ENCODE measurements around the gene PEX10.

The PEX10 gene

GRCh38 chr1:2403273-2403672, 9.1 kb downstream of the PEX10 start:
- DNase-seq: no peak

- DNase-seq: no peak
These were observed 9.9 kb downstream of the PEX10 start for GRCh38 chr1:2402420-2402819.

DNA sequence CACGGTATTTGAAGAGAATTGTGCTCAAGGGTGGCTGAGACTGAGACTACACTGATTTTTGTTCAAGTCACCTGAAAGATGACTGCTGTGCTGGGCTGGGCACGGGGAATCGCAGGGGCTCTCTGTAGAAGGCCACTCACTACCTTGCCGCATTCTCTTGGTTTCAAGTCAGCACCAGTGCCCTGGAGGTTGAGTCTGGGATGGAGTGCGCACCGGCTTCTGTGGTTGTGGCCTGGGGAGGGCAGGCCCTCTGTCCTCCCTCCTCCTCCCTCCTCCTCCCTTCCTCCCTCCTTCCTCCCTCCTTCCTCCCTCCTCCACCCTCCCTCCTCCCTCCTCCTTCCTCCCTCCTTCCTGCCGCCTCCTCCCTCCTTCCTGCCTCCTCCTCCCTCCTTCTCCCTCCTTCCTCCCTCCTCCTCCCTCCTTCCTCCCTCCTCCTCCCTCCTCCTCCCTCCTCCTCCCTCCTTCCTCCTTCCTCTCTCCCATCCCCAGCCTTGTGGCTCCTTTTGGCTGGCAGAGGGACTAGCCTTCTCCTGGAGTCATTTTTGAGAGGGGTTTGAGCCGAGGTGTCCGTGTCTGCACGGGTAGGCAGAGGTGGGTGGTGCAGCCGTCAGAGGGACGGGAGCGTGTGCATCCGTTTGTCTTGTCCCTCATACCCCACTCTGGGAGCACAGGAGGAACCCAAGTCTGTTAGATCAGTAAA, 11.3 kb downstream of the PEX10 start:
- DNase-seq: no peak

DNA sequence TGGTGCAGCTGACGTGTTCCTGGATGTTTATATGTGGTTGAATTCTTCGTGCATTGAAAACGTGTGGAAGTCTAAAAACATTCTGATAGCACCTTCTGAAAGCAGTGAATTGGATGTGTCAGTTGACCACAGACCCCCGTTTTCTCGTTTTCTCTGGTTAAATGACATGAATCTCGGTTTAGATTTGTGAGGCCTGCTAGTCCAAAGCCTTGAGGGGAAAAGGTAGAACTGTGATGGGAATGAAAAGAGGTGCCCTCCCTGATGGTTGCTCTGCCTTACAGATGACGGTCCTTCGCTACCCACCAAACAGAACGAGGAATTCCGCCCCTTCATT, 11.8 kb downstream of the PEX10 start:
- DNase-seq: no peak

DNA sequence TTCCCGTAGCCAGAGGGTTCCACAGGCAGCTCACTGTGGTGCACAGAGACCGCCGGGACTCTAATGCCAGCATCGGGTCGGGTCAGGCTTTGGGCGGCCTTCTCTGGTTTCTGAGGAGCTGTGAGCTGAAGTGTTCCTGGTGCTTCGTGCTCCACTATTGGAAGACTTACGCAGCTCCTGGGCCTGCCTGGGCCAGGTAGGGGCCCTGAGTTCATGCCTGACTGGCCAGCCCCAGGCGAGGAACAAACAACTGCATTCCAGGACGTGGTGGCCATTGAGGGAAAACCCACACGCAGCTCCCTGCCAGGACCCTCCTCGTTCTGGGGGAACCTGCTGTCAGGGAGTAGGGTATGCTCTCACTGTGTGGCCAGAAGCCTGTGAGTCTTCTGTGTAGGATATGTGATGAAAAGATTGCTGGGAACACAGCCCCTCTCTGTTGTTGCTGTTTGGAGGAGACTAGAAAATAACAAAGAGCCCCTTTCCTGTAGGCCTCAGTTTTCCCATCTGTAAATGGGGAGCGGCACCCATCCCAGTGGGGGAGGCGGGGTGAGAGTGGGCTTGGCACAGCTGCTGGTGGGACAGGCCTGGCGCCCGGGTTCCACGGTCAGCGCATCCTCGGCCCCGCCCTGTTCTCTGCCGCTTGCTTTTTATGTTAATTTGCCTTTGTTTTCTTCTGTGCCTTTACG, 12.3 kb downstream of the PEX10 start:
- no peak for DNase-seq

DNA sequence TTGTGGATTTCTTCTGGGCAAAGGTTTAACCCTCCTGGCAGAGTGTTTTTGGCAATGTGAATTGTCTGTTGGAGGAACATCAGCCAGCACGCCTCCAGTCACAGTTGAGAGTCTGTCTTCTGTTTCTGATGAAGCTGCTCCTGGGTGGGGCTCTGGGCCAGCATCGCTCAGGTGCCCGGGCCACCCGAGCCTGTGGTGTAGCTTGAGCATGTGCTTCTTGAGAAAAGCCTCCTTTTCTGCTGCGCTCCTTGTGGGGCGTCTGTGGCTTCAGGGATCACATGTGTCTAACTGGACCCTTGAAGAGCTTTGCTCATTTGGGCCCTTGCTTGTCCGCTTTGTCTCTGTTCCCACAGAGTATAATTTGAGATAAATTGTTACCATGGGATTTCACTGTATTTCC, 13.5 kb downstream of the PEX10 start:
- DNase-seq: no peak

DNA sequence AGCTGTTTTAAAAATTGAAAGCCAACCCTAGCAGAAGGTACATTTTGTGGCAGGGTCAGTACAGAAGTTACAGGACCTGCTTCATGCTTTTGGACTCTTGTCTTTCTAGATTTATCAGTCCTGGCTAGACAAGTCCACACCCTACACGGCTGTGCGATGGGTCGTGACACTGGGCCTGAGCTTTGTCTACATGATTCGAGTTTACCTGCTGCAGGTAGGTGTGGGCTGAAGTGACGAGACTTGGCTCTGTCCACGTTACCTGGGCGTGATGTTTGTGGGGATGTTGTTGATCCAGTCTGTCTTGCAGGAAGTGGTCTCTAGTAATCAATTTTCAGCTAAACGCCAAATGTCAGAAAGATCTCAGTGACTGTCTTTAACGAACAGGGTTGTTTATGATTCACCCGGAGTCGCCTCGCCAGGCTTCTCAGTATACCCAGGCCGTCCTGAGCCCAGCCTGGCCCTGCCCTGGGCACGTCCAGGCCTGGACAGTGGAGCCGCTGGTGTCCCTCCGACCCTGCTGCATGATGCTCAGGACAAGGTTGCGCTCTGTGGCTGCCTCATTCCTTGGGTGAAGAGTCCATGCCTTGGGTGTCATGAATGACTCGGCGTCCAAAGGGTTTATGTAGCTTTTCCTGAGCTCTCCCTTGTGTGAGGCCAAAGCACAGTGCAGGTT, 15.2 kb downstream of the PEX10 start:
- DNase-seq: no peak

DNA sequence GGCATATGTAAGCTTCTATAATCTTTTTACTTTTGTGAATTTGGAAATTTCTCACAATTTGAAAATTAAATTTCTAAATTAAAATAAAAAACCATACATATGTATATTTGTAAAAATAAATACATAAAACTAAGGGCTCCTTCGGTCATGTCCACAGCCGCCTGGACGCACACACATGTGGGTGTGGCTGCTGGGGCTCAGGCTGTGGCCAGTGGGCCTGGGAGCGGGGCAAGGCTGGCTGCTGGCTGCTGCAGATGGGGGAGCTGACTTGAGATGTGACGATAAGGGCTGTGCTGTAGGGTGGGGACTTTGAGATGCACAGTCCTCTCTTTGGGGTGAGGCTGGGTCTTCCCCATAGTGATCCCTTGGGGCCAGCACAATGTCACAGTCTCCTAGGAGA, 15.9 kb downstream of the PEX10 start:
- no peak for DNase-seq

- DNase-seq: no peak
These were observed 16.3 kb downstream of the PEX10 start for GRCh38 chr1:2396059-2396458.

DNA sequence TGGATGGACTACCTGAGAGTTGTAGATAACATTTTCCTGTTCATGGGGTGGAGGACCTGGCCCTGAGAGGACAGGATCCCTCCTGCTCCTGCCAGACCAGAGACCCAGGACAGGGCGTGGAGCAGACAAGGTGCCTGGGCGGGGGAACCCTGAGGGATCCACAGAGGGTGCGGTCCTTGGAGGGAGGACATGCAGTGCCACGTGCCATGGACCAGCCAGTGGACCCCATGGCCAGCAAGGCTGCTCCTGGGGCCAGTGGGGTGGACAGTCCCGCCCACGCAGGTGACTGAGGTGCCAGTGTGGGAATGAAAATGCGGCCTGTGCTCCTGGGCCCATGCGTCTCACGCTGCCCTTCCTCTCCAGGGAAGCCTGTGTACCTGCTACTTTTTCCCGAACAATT, 17.1 kb downstream of the PEX10 start:
- DNase-seq: no peak

DNA sequence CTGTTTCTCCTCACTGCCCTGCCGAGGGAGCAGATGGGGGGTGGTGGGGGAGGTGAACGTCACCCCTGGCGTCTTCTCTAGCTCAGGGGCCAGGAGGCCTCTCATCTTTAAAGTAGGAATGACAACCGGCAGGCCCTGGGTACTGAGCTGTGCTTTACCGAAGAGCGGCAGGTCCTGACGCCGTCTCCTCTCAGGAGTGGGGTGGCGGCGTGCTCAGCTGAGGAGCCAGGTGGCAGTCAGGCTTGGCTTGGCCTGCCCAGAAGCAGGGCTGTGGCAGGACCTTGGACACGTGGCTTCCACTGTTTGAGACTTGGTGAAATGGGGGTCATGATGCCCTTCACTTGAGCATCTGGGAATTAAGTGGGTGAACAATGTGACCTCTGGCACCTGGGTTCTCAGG, 17.6 kb downstream of the PEX10 start:
- no peak for DNase-seq

GRCh38 chr1:2394220-2394619, 18.1 kb downstream of the PEX10 start:
- no peak for DNase-seq

- DNase-seq: no peak
These were observed 18.9 kb downstream of the PEX10 start for GRCh38 chr1:2393471-2393877.

- DNase-seq: no peak
These were observed 19.7 kb downstream of the PEX10 start for GRCh38 chr1:2392686-2393085.

DNA sequence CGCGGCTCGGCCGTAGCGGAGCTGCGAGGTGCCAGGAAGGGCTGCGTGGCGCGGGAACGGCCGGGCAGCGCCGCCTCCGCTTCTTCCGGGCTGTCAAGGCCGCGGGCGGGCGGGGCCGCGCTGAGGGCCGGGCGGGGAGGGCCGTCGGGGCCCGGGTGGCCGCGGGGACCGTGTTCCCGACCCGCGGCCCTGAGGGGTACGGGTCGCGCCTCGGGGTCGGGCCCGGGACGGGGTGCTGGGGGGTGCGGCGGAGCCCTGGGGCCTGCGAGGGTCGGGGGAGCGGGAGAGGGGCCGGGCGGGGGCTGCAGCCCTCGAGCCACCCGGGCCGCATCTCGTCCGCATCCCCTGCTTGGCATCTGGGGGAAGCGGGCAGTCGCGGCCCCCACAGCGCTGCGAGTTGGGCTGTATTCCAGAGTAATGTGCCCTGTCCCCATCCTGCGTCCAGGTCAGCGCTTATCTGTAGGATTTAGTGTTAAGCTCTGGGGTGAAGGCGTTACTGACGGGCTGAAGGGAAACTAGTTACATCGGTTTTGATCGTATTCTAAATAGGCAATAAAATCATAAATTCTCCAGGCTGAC, 20.3 kb downstream of the PEX10 start:
- DNase-seq: no peak

DNA sequence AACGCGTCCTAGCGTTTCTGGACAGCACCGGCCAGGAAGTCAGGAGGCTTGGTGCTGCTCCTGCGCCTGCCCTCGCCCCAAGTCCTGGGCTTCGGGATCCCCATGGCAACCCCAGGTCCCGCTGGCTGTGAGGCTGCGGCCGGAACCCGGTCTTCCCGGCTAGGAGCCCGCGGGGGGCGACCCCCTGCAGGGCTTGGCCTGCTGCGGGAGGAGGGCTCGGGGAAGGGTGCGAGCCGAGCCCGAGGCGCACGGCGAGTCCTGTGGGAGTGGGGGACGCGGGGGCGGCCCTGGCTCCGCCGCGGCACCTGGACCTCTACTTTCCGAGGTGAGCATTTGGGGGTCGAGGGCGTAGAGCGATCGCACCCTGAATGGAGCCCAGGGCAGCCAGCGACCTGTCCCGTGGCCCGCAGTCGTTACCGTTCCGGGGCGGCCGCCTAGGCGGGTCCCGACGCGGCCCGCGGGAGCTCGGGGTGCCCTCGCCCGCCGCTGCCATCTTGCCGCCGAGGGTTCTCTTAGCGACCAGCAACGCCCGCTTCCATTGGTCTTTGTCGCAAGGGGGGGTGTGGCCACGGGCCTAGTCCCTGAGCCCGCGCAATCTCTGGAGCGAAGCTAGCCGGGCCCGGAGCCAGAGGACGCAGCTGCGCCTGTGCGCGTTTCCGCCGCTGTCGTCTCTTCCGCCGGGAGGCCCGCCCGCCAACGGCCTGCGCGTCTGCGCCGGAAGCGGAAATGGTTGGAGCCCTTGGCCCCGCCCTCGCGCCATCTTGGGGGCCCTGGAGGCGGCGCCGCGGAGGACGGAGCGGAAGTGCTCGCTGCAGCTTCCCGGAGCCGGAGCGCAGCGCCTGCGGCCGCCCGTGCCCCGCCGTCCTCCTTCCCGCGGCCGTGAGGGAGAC, 21.1 kb downstream of the PEX10 start, which contains the start of the genes MORN1 and RER1:
Gene MORN1, minus strand, starts transcription at position 514 of the 890 bp plus-strand sequence. Its CDS starts 21 bp downstream, at position 493.
Gene RER1, plus strand, starts transcription at position 801 of the 890 bp plus-strand sequence. CDS start 3,950 bp downstream, outside the sequence.
- DNase-seq: peak; percentile 99

DNA sequence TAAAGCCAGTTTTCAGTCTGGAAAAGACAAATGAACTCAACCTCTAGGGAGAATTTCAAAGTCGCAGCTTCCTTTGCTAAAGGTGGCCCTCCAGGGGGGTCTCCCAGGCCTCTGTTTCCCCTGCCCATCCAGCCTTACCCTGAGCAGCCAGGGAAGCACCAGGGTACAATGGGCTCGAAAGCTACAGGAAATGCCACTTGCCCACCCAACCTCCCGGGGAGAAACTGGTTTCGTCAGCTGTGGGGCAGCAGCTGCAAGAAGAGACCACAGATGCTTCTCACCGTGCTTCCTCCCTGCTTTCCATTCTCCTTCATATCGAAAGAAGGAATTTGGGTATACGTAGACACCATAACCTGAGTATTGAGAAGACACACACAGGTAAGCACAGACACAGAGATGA, 22.7 kb downstream of the PEX10 start:
- DNase-seq: no peak

DNA sequence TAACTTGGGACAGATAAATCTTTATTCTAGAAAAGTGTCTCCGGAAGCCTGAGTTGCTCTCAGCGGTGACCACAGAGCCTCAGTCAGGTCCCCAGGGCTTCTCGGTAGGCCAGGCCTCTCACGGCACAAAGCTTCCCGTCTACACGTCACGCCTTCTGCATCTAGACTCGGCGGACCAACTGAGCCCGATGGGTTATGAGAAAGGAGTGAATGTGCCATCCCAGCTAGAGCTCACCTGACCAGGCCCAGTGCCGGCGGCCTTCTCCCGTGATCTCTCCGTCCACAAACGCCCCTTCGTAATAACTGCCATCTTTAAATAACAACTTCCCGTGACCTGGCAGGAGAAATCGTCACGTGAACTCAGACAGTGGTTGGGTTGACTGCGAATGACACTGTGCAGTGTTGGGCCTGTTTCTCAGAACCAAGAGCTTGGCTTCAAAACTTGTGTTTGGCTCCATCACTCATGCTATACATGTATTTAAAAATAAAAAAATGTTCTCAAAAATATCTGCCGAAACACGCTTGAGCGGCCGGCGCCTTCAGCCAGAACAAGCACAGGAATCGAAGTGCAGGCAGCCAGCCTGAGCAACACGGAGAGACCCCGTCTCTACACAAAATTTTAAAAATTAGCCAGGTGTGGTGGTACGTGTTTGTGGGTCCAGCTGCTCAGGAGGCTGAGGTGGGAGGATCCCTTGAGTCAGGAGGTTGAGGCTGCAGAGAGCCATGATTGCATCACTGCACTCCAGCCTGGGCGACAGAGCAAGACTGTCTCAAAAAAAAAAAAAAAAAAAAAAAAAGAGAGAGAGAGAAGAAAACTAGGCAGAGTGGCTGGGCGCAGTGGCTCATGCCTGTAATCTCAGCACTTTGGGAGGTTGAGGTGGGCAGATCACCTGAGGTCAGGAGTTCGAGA, 24.1 kb downstream of the PEX10 start:
- no peak for DNase-seq

GRCh38 chr1:2386636-2387611, 25.4 kb downstream of the PEX10 start:
- no peak for DNase-seq

- no peak for DNase-seq
These were observed 26.6 kb downstream of the PEX10 start for GRCh38 chr1:2385606-2386280.

Measured in central memory CD4-positive, alpha-beta T cell (primary cell).